DOHH2 (cell line): ENCODE data around the gene SAFB.

Experiments used
- EZH2phosphoT487 ChIP-seq: fragments of 200-600 bp; sonication (generic); IDR thresholded peaks from 2 replicates; pipeline ENCODE4 v1.6.1; 2017; ENCODE audit warnings: borderline replicate concordance, mild to moderate bottlenecking, antibody characterized with exemption, low read length, moderate library complexity, mixed read lengths
- TF ChIP-seq, protein P1 (sequence below): fragments of 200-600 bp; sonication (generic); IDR thresholded peaks from one replicate; pipeline ENCODE4 v1.5.1; 2014; ENCODE audit warnings: antibody characterized with exemption, mild to moderate bottlenecking, low read depth, low read length; ENCODE audit not compliant: poor library complexity, severe bottlenecking

DNA sequence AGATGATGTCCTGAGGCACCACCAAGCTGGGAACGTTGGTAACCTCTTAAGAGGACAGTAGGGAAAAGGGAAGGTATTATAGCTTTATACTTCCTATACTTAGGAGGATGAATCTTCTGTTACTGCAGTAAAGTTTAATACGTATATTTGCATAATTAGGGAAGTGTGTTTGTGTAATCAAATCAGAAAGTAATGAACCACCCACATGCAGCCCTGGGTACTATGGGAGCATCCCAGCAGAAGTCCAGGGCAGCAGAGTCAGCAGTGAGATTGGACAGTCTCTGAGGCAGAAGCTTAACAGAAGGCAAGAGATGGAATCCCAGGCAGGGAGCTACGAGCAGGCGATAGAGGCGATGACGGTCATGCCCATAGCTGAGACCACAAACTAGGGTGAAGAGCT, 12.5 kb downstream of the SAFB start:
- TF ChIP-seq, protein P1, sequence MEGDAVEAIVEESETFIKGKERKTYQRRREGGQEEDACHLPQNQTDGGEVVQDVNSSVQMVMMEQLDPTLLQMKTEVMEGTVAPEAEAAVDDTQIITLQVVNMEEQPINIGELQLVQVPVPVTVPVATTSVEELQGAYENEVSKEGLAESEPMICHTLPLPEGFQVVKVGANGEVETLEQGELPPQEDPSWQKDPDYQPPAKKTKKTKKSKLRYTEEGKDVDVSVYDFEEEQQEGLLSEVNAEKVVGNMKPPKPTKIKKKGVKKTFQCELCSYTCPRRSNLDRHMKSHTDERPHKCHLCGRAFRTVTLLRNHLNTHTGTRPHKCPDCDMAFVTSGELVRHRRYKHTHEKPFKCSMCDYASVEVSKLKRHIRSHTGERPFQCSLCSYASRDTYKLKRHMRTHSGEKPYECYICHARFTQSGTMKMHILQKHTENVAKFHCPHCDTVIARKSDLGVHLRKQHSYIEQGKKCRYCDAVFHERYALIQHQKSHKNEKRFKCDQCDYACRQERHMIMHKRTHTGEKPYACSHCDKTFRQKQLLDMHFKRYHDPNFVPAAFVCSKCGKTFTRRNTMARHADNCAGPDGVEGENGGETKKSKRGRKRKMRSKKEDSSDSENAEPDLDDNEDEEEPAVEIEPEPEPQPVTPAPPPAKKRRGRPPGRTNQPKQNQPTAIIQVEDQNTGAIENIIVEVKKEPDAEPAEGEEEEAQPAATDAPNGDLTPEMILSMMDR, result no peak
- no peak for TF ChIP-seq EZH2phosphoT487
